Fibroblast of lung (primary cell): ENCODE measurements around the gene SLC22A7. TPM values are rescaled to one million over a fixed set of nuclear protein-coding genes. Genes with fewer than 3 reads are reported as not detected.

Source experiments
- DNase-seq, 2 donors: peaks; one replicate each; pipeline versions ENCODE4 v3.0.0 to v3.0.0-alpha.2; 2010; ENCODE audit warnings: low read depth in 2 of 2
- H2AFZ ChIP-seq: 2 replicates; pipeline ENCODE4 v1.5.1; 2012; ENCODE audit warnings: low read length, control low read depth, inconsistent platforms
- H3K27ac ChIP-seq: 2 replicates; pipeline ENCODE4 v1.5.1; 2011; ENCODE audit warnings: low read length, control low read depth; ENCODE audit not compliant: insufficient read depth
- H3K27me3 ChIP-seq: 2 replicates; pipeline ENCODE4 v1.5.1; 2011; ENCODE audit warnings: mild to moderate bottlenecking, low read length; ENCODE audit not compliant: control insufficient read depth, insufficient read depth
- H3K36me3 ChIP-seq: 2 replicates; pipeline ENCODE4 v1.5.1; 2011; ENCODE audit warnings: low read length; ENCODE audit not compliant: control insufficient read depth, insufficient read depth
- H3K4me1 ChIP-seq: 2 replicates; pipeline ENCODE4 v1.5.1; 2011; ENCODE audit warnings: low read length; ENCODE audit not compliant: control insufficient read depth, insufficient read depth; ENCODE audit errors: extremely low read depth
- H3K4me2 ChIP-seq: 2 replicates; pipeline ENCODE4 v1.5.1; 2011; ENCODE audit warnings: low read length, control low read depth; ENCODE audit not compliant: insufficient read depth; ENCODE audit errors: extremely low read depth
- H3K4me3 ChIP-seq, 4 experiments: fragments of 200-600 bp in 1 of 4; sonication (generic) in 1 of 4; replicated peaks in 1 of 4; 2 replicates each; pipeline ENCODE4 v1.5.1; 2011 to 2016; ENCODE audit warnings: low read length in 4 of 4, low read depth in 3 of 4, mild to moderate bottlenecking in 3 of 4, control low read depth in 2 of 4, inconsistent platforms in 1 of 4, mixed read lengths in 1 of 4; ENCODE audit not compliant: insufficient read depth in 1 of 4; ENCODE audit errors: control extremely low read depth in 1 of 4
- H3K79me2 ChIP-seq: 2 replicates; pipeline ENCODE4 v1.5.1; 2012; ENCODE audit warnings: mild to moderate bottlenecking, low read length, inconsistent platforms; ENCODE audit not compliant: control insufficient read depth, insufficient read depth
- H3K9ac ChIP-seq: 2 replicates; pipeline ENCODE4 v1.5.1; 2011; ENCODE audit warnings: mild to moderate bottlenecking, low read length, control low read depth; ENCODE audit not compliant: insufficient read depth
- H3K9me3 ChIP-seq: 2 replicates; pipeline ENCODE4 v1.5.1; 2012; ENCODE audit warnings: low read depth, low read length; ENCODE audit not compliant: control insufficient read depth, insufficient read depth
- H4K20me1 ChIP-seq: 2 replicates; pipeline ENCODE4 v1.5.1; 2011; ENCODE audit warnings: low read length; ENCODE audit not compliant: control insufficient read depth, insufficient read depth; ENCODE audit errors: extremely low read depth
- CTCF ChIP-seq, 2 donors: IDR thresholded peaks in 1 of 2; conservative IDR thresholded peaks in 1 of 2; 1 replicate in 1 of 2; 2 replicates in 1 of 2; pipeline ENCODE4 v1.5.1; 2011 to 2012; ENCODE audit warnings: low read length in 2 of 2, control low read depth in 1 of 2, inconsistent platforms in 1 of 2, low read depth in 1 of 2, mild to moderate bottlenecking in 1 of 2
- EZH2 ChIP-seq: IDR thresholded peaks from 2 replicates; pipeline ENCODE4 v1.5.1; 2012; ENCODE audit warnings: low read length, control low read depth, mild to moderate bottlenecking; ENCODE audit errors: missing control alignments
- polyA plus RNA-seq, 2 donors: library from polyadenylated mRNA; depleted of rRNA in 1 of 2; stranded (reverse) in 1 of 2; unstranded in 1 of 2; fragments of >200 nt; gene quantifications; 2 replicates each; pipeline ENCODE4 v1.2.1, GENCODE V29; 2011 to 2012; ENCODE audit warnings: missing spikeins in 1 of 2
- total RNA-seq: library from RNA; depleted of rRNA; stranded (reverse); fragments of >200 nt; gene quantifications from 2 replicates; pipeline ENCODE4 v1.2.1, GENCODE V29; 2014

SLC22A7 gene
- total and polyA plus RNA-seq, 2 donors (not counting 1 experiment from before 2014, with no cell fraction given), result not detected

GRCh38 chr6:43267619-43268354 is 30.3 kb upstream of the SLC22A7 start:
- peaks cover 34% of the 10 kb centered on the region for H3K27me3 ChIP-seq
- no peaks in the 10 kb centered on the region for H3K36me3 ChIP-seq
- H4K20me1 ChIP-seq, result no peaks in the 10 kb centered on the region
- no peak overlapping the region for H3K4me3 ChIP-seq
- H3K9me3 ChIP-seq, result no peaks in the 10 kb centered on the region
- H3K9ac ChIP-seq, result no peak overlapping the region
- peaks cover 3% of the 10 kb centered on the region for H3K4me1 ChIP-seq
- H3K4me2 ChIP-seq, result no peak overlapping the region
- no peak overlapping the region for H2AFZ ChIP-seq
- no peaks in the 10 kb centered on the region for H3K79me2 ChIP-seq
- no peak overlapping the region for H3K27ac ChIP-seq
- TF ChIP-seq CTCF (conservative IDR thresholded peaks at IDR 0.05 in 1 of 2, IDR thresholded peaks at IDR 0.05 in 1 of 2; ENCODE audit: low read depth in 1 of 2, low read length in 2 of 2) (no peak), EZH2 (no peak)
- no peak for DNase-seq

- Histone ChIP-seq H3K9ac (no peak overlapping the region), H3K4me2 (no peak overlapping the region), H3K79me2 (no peaks in the 10 kb centered on the region), H3K27ac (no peak overlapping the region), H3K4me1 (peaks cover 3% of the 10 kb centered on the region), H4K20me1 (no peaks in the 10 kb centered on the region), H3K36me3 (no peaks in the 10 kb centered on the region), H3K27me3 (peaks cover 39% of the 10 kb centered on the region), H3K4me3 (no peak overlapping the region), H2AFZ (no peak overlapping the region), H3K9me3 (no peaks in the 10 kb centered on the region)
- DNase-seq, result no peak
- TF ChIP-seq CTCF (conservative IDR thresholded peaks at IDR 0.05 in 1 of 2, IDR thresholded peaks at IDR 0.05 in 1 of 2; ENCODE audit: low read depth in 1 of 2, low read length in 2 of 2) (no peak), EZH2 (no peak)
These were observed 29.7 kb upstream of the SLC22A7 start for GRCh38 chr6:43268355-43268700.

GRCh38 chr6:43268782-43269272 is 29.2 kb upstream of the SLC22A7 start:
- no peak overlapping the region for H3K4me2 ChIP-seq
- no peak overlapping the region for H3K27ac ChIP-seq
- peaks cover 44% of the 10 kb centered on the region for H3K27me3 ChIP-seq
- DNase-seq, result no peak
- H3K9ac ChIP-seq, result no peak overlapping the region
- H3K79me2 ChIP-seq, result no peaks in the 10 kb centered on the region
- no peaks in the 10 kb centered on the region for H4K20me1 ChIP-seq
- no peaks in the 10 kb centered on the region for H3K36me3 ChIP-seq
- no peak overlapping the region for H2AFZ ChIP-seq
- peaks cover 3% of the 10 kb centered on the region for H3K4me1 ChIP-seq
- TF ChIP-seq CTCF (conservative IDR thresholded peaks at IDR 0.05 in 1 of 2, IDR thresholded peaks at IDR 0.05 in 1 of 2; ENCODE audit: low read depth in 1 of 2, low read length in 2 of 2) (no peak), EZH2 (no peak)
- no peaks in the 10 kb centered on the region for H3K9me3 ChIP-seq
- no peak overlapping the region for H3K4me3 ChIP-seq
